ENCODE results near the gene KCNA3.

GRCh38 chr1:110639724-110640386 is 34.9 kb downstream of the KCNA3 start:
- no peak for TF ChIP-seq RAD21 (IDR thresholded peaks at IDR 0.05; ENCODE audit: low read length)
- TF ChIP-seq FOXM1 (IDR thresholded peaks at IDR 0.05; ENCODE audit: low read depth), result no peak
- TF ChIP-seq SMC3 (IDR thresholded peaks at IDR 0.05; ENCODE audit: low read depth, low read length), result no peak
- no peak for TF ChIP-seq POLR2AphosphoS5 (IDR thresholded peaks at IDR 0.05; ENCODE audit: low read depth, low read length)
- TF ChIP-seq CTCF (IDR thresholded peaks at IDR 0.05), result no peak
- TF ChIP-seq MXI1 (IDR thresholded peaks at IDR 0.05; ENCODE audit: low read depth, low read length), result no peak
- no peak for TF ChIP-seq EP300 (IDR thresholded peaks at IDR 0.05; ENCODE audit: borderline replicate concordance in 1 of 2, low read depth in 1 of 2, low read length in 1 of 2)
- TF ChIP-seq NFIC (IDR thresholded peaks at IDR 0.05; ENCODE audit: borderline replicate concordance), result no peak
- TF ChIP-seq RXRA (IDR thresholded peaks at IDR 0.05; ENCODE audit: borderline replicate concordance, low read depth), result no peak
- TF ChIP-seq EZH2phosphoT487 (IDR thresholded peaks at IDR 0.05; ENCODE audit: borderline replicate concordance, low read depth), result no peak
- TF ChIP-seq RFX5 (IDR thresholded peaks at IDR 0.05; ENCODE audit: low read length), result no peak
- no peak for TF ChIP-seq USF1 (IDR thresholded peaks at IDR 0.05; ENCODE audit: borderline replicate concordance, low read depth)

All from SK-N-SH (cell line).